Smooth muscle cell (in vitro differentiated cells): Measurements from ENCODE around the gene PDZD8. TPM values are rescaled to one million over a fixed set of nuclear protein-coding genes. Genes with fewer than 3 reads are reported as not detected.
"Not testable (repeated sequence)": the region's sequence is repeated elsewhere in the genome, so short reads cannot be mapped to it uniquely, and the experiment has no call there.

Source experiments
- DNase-seq: peaks from one replicate; lab custom pipeline; 2025; ENCODE audit not compliant: unreplicated experiment; lab: John Stamatoyannopoulos, UW
- H2AFZ ChIP-seq: fragments of 200-600 bp; sonication (generic); 2 replicates; pipeline ENCODE4 v1.6.0; 2016; ENCODE audit warnings: antibody characterized with exemption, low read depth, mild to moderate bottlenecking
- H3F3A ChIP-seq: fragments of 200-600 bp; sonication (generic); 2 replicates; pipeline ENCODE4 v1.6.0; 2017; ENCODE audit warnings: antibody characterized with exemption, low read depth
- H3K27ac ChIP-seq: fragments of 200-600 bp; sonication (generic); 2 replicates; pipeline ENCODE4 v1.5.1; 2016; ENCODE audit warnings: low read depth, mild to moderate bottlenecking
- H3K27me3 ChIP-seq: fragments of 200-600 bp; sonication (generic); 2 replicates; pipeline ENCODE4 v1.6.1; 2016; ENCODE audit warnings: low read depth, mild to moderate bottlenecking
- H3K36me3 ChIP-seq: fragments of 200-600 bp; sonication (generic); 2 replicates; pipeline ENCODE4 v1.5.1; 2016; ENCODE audit warnings: low read depth
- H3K4me1 ChIP-seq: fragments of 200-600 bp; sonication (generic); 2 replicates; pipeline ENCODE4 v1.5.1; 2016; ENCODE audit warnings: low read depth
- H3K4me2 ChIP-seq: fragments of 200-600 bp; sonication (generic); 2 replicates; pipeline ENCODE4 v1.6.0; 2016; ENCODE audit warnings: mild to moderate bottlenecking
- H3K4me3 ChIP-seq: fragments of 200-600 bp; sonication (generic); 2 replicates; pipeline ENCODE4 v1.5.1; 2016; ENCODE audit warnings: mild to moderate bottlenecking
- H3K79me2 ChIP-seq: fragments of 200-600 bp; sonication (generic); 2 replicates; pipeline ENCODE4 v1.6.0; 2016; ENCODE audit warnings: low read depth, mild to moderate bottlenecking
- H3K9ac ChIP-seq: fragments of 200-600 bp; sonication (generic); 2 replicates; pipeline ENCODE4 v1.6.0; 2016; ENCODE audit warnings: low read depth
- H3K9me3 ChIP-seq: fragments of 200-600 bp; sonication (generic); replicated peaks from 2 replicates; pipeline ENCODE4 v1.5.1; 2016; ENCODE audit warnings: low read depth
- H4K20me1 ChIP-seq: fragments of 200-600 bp; sonication (generic); 2 replicates; pipeline ENCODE4 v1.6.0; 2016; ENCODE audit warnings: low read depth
- CTCF ChIP-seq: fragments of 200-600 bp; sonication (generic); IDR thresholded peaks from 2 replicates; pipeline ENCODE4 v1.5.1; 2017; ENCODE audit warnings: borderline replicate concordance, mild to moderate bottlenecking, antibody characterized with exemption; ENCODE audit not compliant: insufficient read depth, poor library complexity, severe bottlenecking
- WGBS: methylation state at CpG from one replicate; pipeline ENCODE4 v1.1.7; 2016; ENCODE audit warnings: low lambda C conversion rate; 5-methylcytosine and 5-hydroxymethylcytosine counted together
- polyA plus RNA-seq: library from polyadenylated mRNA; unstranded; fragments of >200 nt; fragmentation: Nextera tagmentation; extraction: Ambion mirVana; gene quantifications from 2 replicates; pipeline ENCODE4 v1.2.1, GENCODE V29; 2016
- total RNA-seq: library from RNA; depleted of rRNA; stranded (reverse); fragments of >200 nt; gene quantifications from 2 replicates; pipeline ENCODE4 v1.2.3, GENCODE V29; 2014

The PDZD8 gene
- total and polyA plus RNA-seq, 2 experiments from 2014 or later: 6.3 to 22.1 TPM

- no peak for TF ChIP-seq CTCF
- H3K27ac ChIP-seq: no peak overlapping the region
- no peaks in the 10 kb centered on the region for H3K9me3 ChIP-seq
- H3K9ac ChIP-seq: no peak overlapping the region
- no peak overlapping the region for H2AFZ ChIP-seq
- no peaks in the 10 kb centered on the region for H3K79me2 ChIP-seq
- WGBS: 82% methylated on average over 5 of the region's 5 CpGs
- H3K4me3 ChIP-seq: no peak overlapping the region
- DNase-seq: no peak
- no peaks in the 10 kb centered on the region for H3K36me3 ChIP-seq
- no peaks in the 10 kb centered on the region for H3K4me1 ChIP-seq
- no peak overlapping the region for H3K4me2 ChIP-seq
- no peaks in the 10 kb centered on the region for H4K20me1 ChIP-seq
- H3K27me3 ChIP-seq: peaks cover 90% of the 10 kb centered on the region
- no peaks in the 10 kb centered on the region for H3F3A ChIP-seq
Measured at GRCh38 chr10:117237401-117237991, 137.7 kb downstream of the PDZD8 start.

- not testable (repeated sequence) for H3K9ac ChIP-seq, H3K4me2 ChIP-seq, H3K79me2 ChIP-seq, H3F3A ChIP-seq, H3K4me1 ChIP-seq, H3K4me3 ChIP-seq, H2AFZ ChIP-seq, H3K27ac ChIP-seq, H4K20me1 ChIP-seq, H3K36me3 ChIP-seq, DNase-seq, H3K9me3 ChIP-seq
- H3K27me3 ChIP-seq: peaks cover 53% of the 10 kb centered on the region
- 85% methylated on average over 4 of the region's 4 CpGs for WGBS
Measured at GRCh38 chr10:117230107-117230506, 145.1 kb downstream of the PDZD8 start.

GRCh38 chr10:117228210-117228609 is 147.0 kb downstream of the PDZD8 start:
- Histone ChIP-seq H3K27ac (no peak overlapping the region), H3K4me3 (no peak overlapping the region), H3K4me2 (no peak overlapping the region), H2AFZ (no peak overlapping the region), H3K4me1 (no peaks in the 10 kb centered on the region), H3K9ac (no peak overlapping the region), H3K36me3 (no peaks in the 10 kb centered on the region), H3K79me2 (no peaks in the 10 kb centered on the region), H4K20me1 (no peaks in the 10 kb centered on the region), H3K27me3 (peaks cover 35% of the 10 kb centered on the region), H3K9me3 (no peaks in the 10 kb centered on the region), H3F3A (no peaks in the 10 kb centered on the region)
- TF ChIP-seq CTCF: no peak
- DNase-seq: no peak

Other genes with a start within 250 kb of the PDZD8 start
- gene VAX1, start 237.2 kb downstream of the PDZD8 start, total RNA-seq: not detected in 2 replicates
- not detected in 2 replicates for gene VAX1, start 237.2 kb downstream of the PDZD8 start, polyA plus RNA-seq
- gene KCNK18, start 178.0 kb downstream of the PDZD8 start, total RNA-seq: not detected in 2 replicates
- gene KCNK18, start 178.0 kb downstream of the PDZD8 start, polyA plus RNA-seq: not detected in 2 replicates
- 0.09 and 0.18 TPM in 2 replicates for gene SLC18A2, start 134.3 kb downstream of the PDZD8 start, total RNA-seq
- gene SLC18A2, start 134.3 kb downstream of the PDZD8 start, polyA plus RNA-seq: 0.18 TPM in 1 of 2 replicates, not detected in the other
- gene EMX2, start 167.3 kb upstream of the PDZD8 start, total RNA-seq: 0.27 TPM in 1 of 2 replicates, not detected in the other
- gene EMX2, start 167.3 kb upstream of the PDZD8 start, polyA plus RNA-seq: not detected in 2 replicates